Small intestine (tissue), 7 donors: Measurements from ENCODE around the gene ARAP1. TPM values are rescaled to one million over a fixed set of nuclear protein-coding genes. Genes with fewer than 3 reads are reported as not detected.

ENCODE experiments used
- DNase-seq, 2 donors: peaks; one replicate each; pipeline versions ENCODE4 v3.0.0 to v3.0.0-alpha.2; 2013
- FAIRE-seq: peaks from 2 replicates; lab custom pipeline; 2012; peaks lifted over from hg19 to GRCh38; lab: Jason Lieb, UNC
- H3K27ac ChIP-seq, 3 donors: one replicate each; pipeline ENCODE4 v1.5.1; 2013; ENCODE audit warnings: low read length in 2 of 3, mild to moderate bottlenecking in 2 of 3, control low read depth in 1 of 3, inconsistent platforms in 1 of 3, low read depth in 1 of 3, moderate library complexity in 1 of 3
- H3K27me3 ChIP-seq, 3 donors: one replicate each; pipeline ENCODE4 v1.6.1; 2013; ENCODE audit warnings: low read length in 3 of 3, inconsistent platforms in 1 of 3; ENCODE audit not compliant: control insufficient read depth in 3 of 3, insufficient read depth in 3 of 3
- H3K36me3 ChIP-seq, 3 donors: one replicate each; pipeline ENCODE4 v1.6.1; 2013; ENCODE audit warnings: low read length in 3 of 3, inconsistent platforms in 1 of 3, low read depth in 1 of 3, mild to moderate bottlenecking in 1 of 3, moderate library complexity in 1 of 3; ENCODE audit not compliant: control insufficient read depth in 3 of 3, insufficient read depth in 2 of 3
- H3K4me1 ChIP-seq, 3 donors: one replicate each; pipeline ENCODE4 v1.6.1; 2013; ENCODE audit warnings: low read length in 2 of 3, inconsistent platforms in 1 of 3, low read depth in 1 of 3, mild to moderate bottlenecking in 1 of 3, moderate library complexity in 1 of 3; ENCODE audit not compliant: control insufficient read depth in 3 of 3, insufficient read depth in 2 of 3
- H3K4me3 ChIP-seq, 3 donors: one replicate each; pipeline ENCODE4 v1.5.1; 2013; ENCODE audit warnings: low read length in 3 of 3, control low read depth in 1 of 3, inconsistent platforms in 1 of 3, low read depth in 1 of 3, mild to moderate bottlenecking in 1 of 3, moderate library complexity in 1 of 3
- H3K9me3 ChIP-seq, 2 donors: one replicate each; pipeline ENCODE4 v1.6.1; 2013; ENCODE audit warnings: low read depth in 1 of 2, low read length in 1 of 2; ENCODE audit not compliant: control insufficient read depth in 2 of 2, insufficient read depth in 1 of 2
- WGBS, 3 donors: extraction: QIAGEN DNeasy Blood & Tissue Kit; methylation state at CpG; one replicate each; pipeline ENCODE4 v1.1.7; 2013; 5-methylcytosine and 5-hydroxymethylcytosine counted together
- polyA plus RNA-seq, 4 donors: library from polyadenylated mRNA; stranded (reverse) in 3 of 4; unstranded in 1 of 4; fragments of 200-250 nt in 3 of 4; fragments of 120-200 nt in 1 of 4; gene quantifications; one replicate each; pipeline versions ENCODE4 v1.2.1 to v1.2.3, GENCODE V29; 2013
- donor health status: healthy with polysubstance abuse.
- donor health status: control.
- donor health status: control.
- donor health status: Bipolar disorder and iron deficiency.
- donor health status: healthy.

Gene ARAP1
- polyA plus RNA-seq, 4 donors: 42.2 to 70.9 (median 53.2) TPM

- H3K4me1 ChIP-seq: no peaks in the 10 kb centered on the region
- DNase-seq (no peak), FAIRE-seq (no peak)
- H3K27ac ChIP-seq: no peak overlapping the region
- peak overlapping the region in 1 of 3 donors; percentile 20 for H3K4me3 ChIP-seq
- 77 to 91% (median 87%) methylated on average over 7 of the region's 7 CpGs for WGBS, 3 donors
- no peaks in the 10 kb centered on the region for H3K9me3 ChIP-seq
- peaks cover 20 to 99% (median 22%) of the 10 kb centered on the region in 3 donors for H3K36me3 ChIP-seq
- H3K27me3 ChIP-seq: no peaks in the 10 kb centered on the region
These were observed 50.1 kb downstream of the ARAP1 start for GRCh38 chr11:72702096-72702495.

GRCh38 chr11:72701466-72701865 is 50.7 kb downstream of the ARAP1 start:
- H3K36me3 ChIP-seq: peaks cover 22 to 99% (median 24%) of the 10 kb centered on the region in 3 donors
- 87 to 97% (median 92%) methylated on average over 8 to 10 of the region's 10 CpGs for WGBS, 3 donors
- FAIRE-seq (no peak), DNase-seq (no peak)
- no peak overlapping the region for H3K4me3 ChIP-seq
- no peak overlapping the region for H3K27ac ChIP-seq
- no peaks in the 10 kb centered on the region for H3K9me3 ChIP-seq
- H3K27me3 ChIP-seq: no peaks in the 10 kb centered on the region
- H3K4me1 ChIP-seq: no peaks in the 10 kb centered on the region

- Histone ChIP-seq H3K4me1 (no peaks in the 10 kb centered on the region), H3K27ac (no peak overlapping the region), H3K27me3 (no peaks in the 10 kb centered on the region), H3K36me3 (peaks cover 22 to 100% (median 24%) of the 10 kb centered on the region in 3 donors), H3K9me3 (no peaks in the 10 kb centered on the region), H3K4me3 (no peak overlapping the region)
- WGBS, 3 donors: 78 to 89% (median 83%) methylated on average over 3 of the region's 3 CpGs
- no peak for DNase-seq
- FAIRE-seq: no peak
These were observed 52.1 kb downstream of the ARAP1 start for GRCh38 chr11:72700146-72700545.

- no peak overlapping the region for H3K27ac ChIP-seq
- 90 to 96% (median 91%) methylated on average over 16 of the region's 16 CpGs for WGBS, 3 donors
- no peak for FAIRE-seq
- peaks cover 30 to 100% (median 38%) of the 10 kb centered on the region in 3 donors for H3K36me3 ChIP-seq
- H3K27me3 ChIP-seq: no peaks in the 10 kb centered on the region
- no peaks in the 10 kb centered on the region for H3K4me1 ChIP-seq
- no peak for DNase-seq
- no peak overlapping the region for H3K4me3 ChIP-seq
- H3K9me3 ChIP-seq: no peaks in the 10 kb centered on the region
These were observed 54.4 kb downstream of the ARAP1 start for GRCh38 chr11:72697814-72698213.

- WGBS, 3 donors: 83 to 95% (median 89%) methylated on average over 24 to 44 of the region's 44 CpGs
- no peaks in the 10 kb centered on the region for H3K4me1 ChIP-seq
- peaks cover 32 to 99% (median 40%) of the 10 kb centered on the region in 3 donors for H3K36me3 ChIP-seq
- H3K27ac ChIP-seq: no peak overlapping the region
- no peak overlapping the region for H3K4me3 ChIP-seq
- FAIRE-seq: no peak
- H3K27me3 ChIP-seq: no peaks in the 10 kb centered on the region
- no peak for DNase-seq
- H3K9me3 ChIP-seq: no peaks in the 10 kb centered on the region
These were observed 55.1 kb downstream of the ARAP1 start for GRCh38 chr11:72696866-72697700.

- H3K27me3 ChIP-seq: no peaks in the 10 kb centered on the region
- no peaks in the 10 kb centered on the region for H3K9me3 ChIP-seq
- no peaks in the 10 kb centered on the region for H3K4me1 ChIP-seq
- no peak overlapping the region for H3K4me3 ChIP-seq
- no peak overlapping the region for H3K27ac ChIP-seq
- FAIRE-seq (no peak), DNase-seq (no peak)
- peaks cover 23 to 99% (median 46%) of the 10 kb centered on the region in 3 donors for H3K36me3 ChIP-seq
- 96 to 100% (median 100%) methylated on average over 7 of the region's 7 CpGs for WGBS, 3 donors
These were observed 56.9 kb downstream of the ARAP1 start for GRCh38 chr11:72695354-72695753.

GRCh38 chr11:72693271-72693968 is 58.8 kb downstream of the ARAP1 start:
- no peaks in the 10 kb centered on the region for H3K27me3 ChIP-seq
- no peak for FAIRE-seq

GRCh38 chr11:72692498-72693237 is 59.5 kb downstream of the ARAP1 start:
- FAIRE-seq: no peak
- Histone ChIP-seq H3K27me3 (no peaks in the 10 kb centered on the region), H3K36me3 (peaks cover 18 to 99% (median 49%) of the 10 kb centered on the region in 3 donors), H3K9me3 (no peaks in the 10 kb centered on the region), H3K4me3 (no peak overlapping the region), H3K4me1 (no peaks in the 10 kb centered on the region), H3K27ac (no peak overlapping the region)
- WGBS, 3 donors: 83 to 92% (median 83%) methylated on average over 9 of the region's 9 CpGs
- DNase-seq: no peak

More at GRCh38 chr11:72693271-72693968, 58.8 kb downstream of the ARAP1 start:
- Histone ChIP-seq H3K9me3 (no peaks in the 10 kb centered on the region), H3K36me3 (peaks cover 19 to 99% (median 49%) of the 10 kb centered on the region in 3 donors), H3K27ac (no peak overlapping the region), H3K4me3 (no peak overlapping the region), H3K4me1 (no peaks in the 10 kb centered on the region)
- no peak for DNase-seq
- 96 to 98% (median 96%) methylated on average over 18 to 19 of the region's 19 CpGs for WGBS, 3 donors
